Bronchus fibroblast of lung (primary cell): ENCODE measurements around the gene TTLL12. TPM values are rescaled to one million over a fixed set of nuclear protein-coding genes. Genes with fewer than 3 reads are reported as not detected.

Source experiments
- total RNA-seq: library from RNA; depleted of rRNA; stranded (reverse); fragments of >200 nt; gene quantifications from 2 replicates; pipeline ENCODE4 v1.2.3, GENCODE V29; 2015

Gene TTLL12
- 47.3 and 52.1 TPM in 2 replicates for total RNA-seq

DNA sequence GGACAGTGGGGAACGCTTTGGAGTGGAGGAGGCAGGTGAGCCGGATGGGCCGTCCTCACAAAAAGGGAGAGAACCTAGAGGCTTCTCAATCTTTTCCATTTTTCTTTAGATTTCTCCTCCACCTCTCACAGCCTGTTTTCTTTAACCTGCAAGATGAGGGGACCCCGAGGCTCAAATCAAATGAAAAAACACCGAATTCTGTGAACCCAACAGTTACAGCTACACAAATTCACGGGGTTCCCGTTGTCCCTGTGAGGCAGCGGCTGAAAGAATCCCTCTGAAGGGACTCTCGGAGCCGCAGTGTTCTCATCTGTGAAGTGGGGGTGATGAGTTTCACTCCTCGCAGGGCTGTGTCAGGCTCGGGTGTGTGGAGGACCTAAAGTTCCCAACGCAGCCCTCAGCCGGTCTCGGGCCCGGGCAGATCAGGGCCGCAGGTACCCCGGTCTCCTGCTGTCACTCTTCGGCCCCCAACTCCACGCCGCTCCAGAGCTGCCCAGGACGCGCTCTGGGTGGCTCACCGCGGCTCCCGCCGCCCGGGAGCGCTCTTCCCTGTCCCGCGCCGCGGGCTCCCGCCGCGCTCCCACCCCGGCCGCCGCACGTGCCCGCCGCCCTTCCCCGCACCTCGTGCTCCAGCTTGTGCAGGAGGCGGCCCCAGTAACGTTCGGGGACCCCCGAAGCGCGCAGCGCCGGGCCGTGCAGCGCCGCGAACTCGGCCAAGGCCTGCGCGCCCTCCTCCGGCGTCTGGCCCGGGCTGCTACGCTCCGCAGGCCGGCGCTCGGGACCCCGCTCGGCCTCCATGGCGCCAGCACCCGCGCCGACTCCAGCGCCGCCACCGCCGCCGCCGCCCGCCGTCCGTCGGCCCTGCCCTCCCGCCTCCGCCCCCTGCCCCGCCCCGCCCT lies at the start of gene TTLL12:
TTLL12 (minus strand) TSS at position 863 of the 899 bp plus-strand sequence; CDS start at position 798, 65 bp downstream.

DNA sequence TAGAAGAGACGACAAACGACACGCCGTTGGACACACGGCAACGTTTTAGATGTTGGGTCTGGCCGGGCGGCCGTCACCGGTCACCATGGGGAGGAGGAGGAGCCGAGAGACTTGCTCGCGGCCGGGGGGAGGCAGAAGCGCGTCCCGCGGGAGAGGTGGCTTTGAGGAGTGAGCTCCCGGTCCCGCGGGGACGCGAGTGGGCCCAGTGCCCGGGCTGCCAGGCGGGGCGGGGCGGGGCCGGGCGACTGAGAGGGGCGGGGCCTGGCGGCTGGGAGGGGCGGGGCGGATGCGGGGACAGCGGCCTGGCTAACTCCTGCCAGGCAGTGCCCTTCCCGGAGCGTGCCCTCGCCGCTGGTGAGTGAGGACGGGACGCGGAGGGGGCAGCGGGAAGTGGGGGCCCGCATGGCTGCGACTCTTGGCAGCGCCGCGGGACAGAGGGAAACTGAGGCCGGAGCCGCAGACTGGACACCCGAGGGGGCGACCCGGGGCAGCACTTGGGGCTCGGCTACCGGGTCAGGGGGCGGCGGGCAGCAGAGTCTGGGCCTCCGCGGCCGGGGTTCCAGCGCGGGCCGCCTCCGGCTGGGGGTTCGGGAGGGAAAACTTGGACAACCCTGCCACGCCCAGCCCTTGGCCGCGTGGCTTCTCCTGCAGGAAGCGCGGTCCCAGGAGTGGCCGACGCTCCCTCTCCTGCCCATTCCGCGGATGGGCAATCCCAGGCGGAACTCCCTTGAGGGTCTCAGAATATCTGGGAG lies 35.5 kb downstream of the TTLL12 start, which contains the start of gene TSPO:
TSPO (plus strand) TSS at position 309 of the 752 bp plus-strand sequence. CDS start 7,680 bp downstream, outside the sequence.

DNA sequence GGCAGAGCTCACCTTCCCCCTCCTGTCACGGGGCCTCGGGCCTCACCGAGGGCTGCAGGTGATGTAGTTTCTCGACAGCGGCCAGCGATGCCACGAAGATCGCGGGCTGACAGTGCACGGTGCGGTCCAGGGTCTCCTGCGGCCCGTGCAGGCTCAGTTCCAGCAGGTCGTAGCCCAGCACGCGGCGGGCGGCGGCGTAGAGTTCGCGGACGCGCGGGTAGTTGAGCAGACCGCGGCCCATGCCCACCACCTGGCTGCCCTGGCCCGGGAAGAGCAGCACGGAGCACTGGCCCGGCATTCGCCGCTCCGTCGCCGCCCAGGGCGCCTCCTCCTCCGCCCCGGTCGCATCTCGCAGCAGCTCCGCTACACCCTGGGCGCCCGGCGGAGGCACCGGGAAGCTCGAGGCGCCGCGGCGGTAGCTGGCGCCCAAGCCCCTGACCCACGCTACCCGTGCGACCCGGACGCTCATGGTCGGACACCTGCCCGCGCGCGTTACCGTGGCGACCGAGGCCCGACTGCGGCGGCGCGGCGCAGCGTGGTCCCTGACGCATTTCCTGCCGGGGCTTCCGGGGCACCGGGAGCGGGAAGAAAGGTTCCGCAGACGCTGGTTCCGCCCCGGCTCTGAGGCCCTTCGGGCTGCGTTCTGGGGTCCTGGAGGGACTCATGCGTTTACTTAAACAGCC lies 43.9 kb downstream of the TTLL12 start, which contains the start of gene MCAT:
MCAT (minus strand) TSS at position 519 of the 683 bp plus-strand sequence; CDS start at position 469, 50 bp downstream.

Other genes with a start within 250 kb of the TTLL12 start
- gene PACSIN2, start 172.0 kb downstream of the TTLL12 start, total RNA-seq: 28.4 and 31.3 TPM in 2 replicates
- 10.4 and 11.3 TPM in 2 replicates for gene TTLL1, start 97.7 kb downstream of the TTLL12 start, total RNA-seq
- 0.17 and 0.30 TPM in 2 replicates for gene BIK, start 76.4 kb downstream of the TTLL12 start, total RNA-seq
- 19.7 and 22.1 TPM in 2 replicates for gene MCAT, start 43.7 kb downstream of the TTLL12 start, total RNA-seq
- 662 and 733 TPM in 2 replicates for gene TSPO, start 35.6 kb downstream of the TTLL12 start, total RNA-seq
- gene SCUBE1, start 156.2 kb upstream of the TTLL12 start, total RNA-seq: 0.17 TPM in 1 of 2 replicates, not detected in the other
- gene MPPED1, start 224.9 kb upstream of the TTLL12 start, total RNA-seq: not detected in 2 replicates